HuH-7.5 (cell line): ENCODE data around the gene SIL1.
"Not testable (repeated sequence)": the region's sequence is repeated elsewhere in the genome, so short reads cannot be mapped to it uniquely, and the experiment has no call there.

Experiments
- DNase-seq: peaks from one replicate; pipeline ENCODE4 v3.0.0; 2011; ENCODE audit warnings: low spot score

Gene SIL1

DNA sequence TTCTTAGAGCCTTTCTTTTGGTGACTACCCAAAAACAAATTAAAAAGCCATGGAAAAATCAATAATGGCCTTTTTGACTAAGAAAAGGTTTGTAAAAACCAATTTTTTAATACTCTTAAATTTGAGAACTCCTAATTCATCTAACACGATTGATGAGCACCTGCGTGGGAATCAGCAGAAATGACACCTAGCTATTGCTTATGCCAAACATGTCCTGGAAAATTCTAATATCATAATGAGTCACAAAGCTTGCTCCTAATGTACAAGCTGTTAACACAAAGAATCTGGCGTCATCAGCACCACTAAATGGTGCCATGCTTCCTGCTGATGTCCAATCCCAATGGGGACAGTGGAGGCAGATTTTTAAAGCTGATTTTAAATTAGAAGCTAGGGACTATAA lies 176.8 kb downstream of the SIL1 start:
- DNase-seq, result no peak

DNA sequence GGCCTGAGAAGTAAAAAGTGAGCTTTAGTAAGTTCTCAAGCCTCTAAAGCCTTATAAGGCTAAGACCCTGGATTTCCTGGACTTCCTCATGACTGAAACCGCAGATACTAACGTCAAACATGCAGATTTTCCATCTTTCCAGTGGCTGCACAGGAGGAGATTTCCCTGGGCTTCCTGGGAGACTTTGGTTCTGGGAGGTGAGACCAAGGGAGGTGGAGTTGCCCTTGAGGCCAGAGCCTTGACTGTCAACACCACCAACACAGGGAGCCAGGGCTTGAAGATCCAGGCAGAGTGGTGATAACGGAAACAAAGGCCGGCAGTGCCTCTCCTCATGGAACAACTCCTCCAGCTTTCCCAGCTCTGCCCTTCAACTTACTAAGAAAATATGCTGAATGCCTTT lies 178.3 kb downstream of the SIL1 start:
- no peak for DNase-seq

- no peak for DNase-seq
Observed at GRCh38 chr5:139019211-139019610, 179.0 kb downstream of the SIL1 start.

DNA sequence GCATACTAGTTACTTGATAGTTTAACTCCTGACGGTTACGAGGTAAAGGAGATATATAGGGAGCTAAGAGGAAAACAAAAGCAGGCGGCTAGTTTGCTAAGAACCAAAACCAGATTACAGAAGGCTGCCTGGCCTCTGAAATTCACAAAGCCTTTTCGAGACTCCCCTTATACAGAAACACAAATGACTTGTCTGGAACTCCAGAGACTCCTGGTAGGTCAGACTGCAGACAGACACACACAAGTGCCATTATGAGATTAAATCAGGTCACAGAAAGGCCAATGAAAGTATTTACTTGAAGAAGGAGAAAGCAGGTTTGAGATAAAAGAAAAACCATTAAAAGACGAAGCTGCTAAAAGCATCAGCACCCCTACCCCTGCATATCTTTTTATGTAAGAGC lies 180.5 kb downstream of the SIL1 start:
- no peak for DNase-seq

DNA sequence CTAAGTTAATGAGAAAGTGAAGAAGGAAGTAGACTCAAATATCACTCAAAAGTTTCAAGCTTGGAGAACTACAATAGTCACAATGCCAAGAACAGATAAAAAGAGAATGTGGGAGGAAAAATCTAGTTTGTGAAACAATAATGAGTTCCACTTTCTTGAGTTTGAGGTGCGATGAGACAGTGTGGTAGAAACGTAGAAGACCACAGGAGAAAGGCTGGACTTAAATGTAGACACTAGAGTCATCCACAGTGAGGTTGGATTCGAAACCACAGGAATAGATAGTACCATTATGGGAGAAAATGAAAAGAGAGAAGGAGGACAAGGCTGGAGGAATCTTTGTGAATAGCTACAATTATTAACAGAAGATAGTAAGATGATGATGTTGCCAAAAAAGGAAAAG lies 182.0 kb downstream of the SIL1 start:
- DNase-seq, result no peak

DNA sequence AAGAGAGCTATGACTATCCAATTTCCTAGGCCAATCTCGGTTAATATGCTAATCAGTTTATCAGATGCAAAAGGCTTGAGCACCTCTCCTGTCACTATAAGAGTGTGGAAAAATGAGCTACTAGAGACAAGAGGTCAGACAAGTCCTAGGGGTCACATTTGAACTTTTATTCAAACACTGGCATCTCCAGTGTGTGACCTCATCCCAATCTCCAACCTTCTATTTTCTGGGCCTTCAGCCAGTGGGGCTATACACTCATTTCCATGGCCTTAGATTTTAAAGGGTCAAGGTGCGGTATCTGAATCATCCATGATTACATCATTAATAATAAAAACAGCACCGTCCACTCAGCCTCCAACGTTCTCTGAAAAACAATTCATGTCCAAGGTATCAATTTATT lies 183.4 kb downstream of the SIL1 start:
- DNase-seq, result no peak

- no peak for DNase-seq
Observed at GRCh38 chr5:139012176-139012575, 186.0 kb downstream of the SIL1 start.

DNA sequence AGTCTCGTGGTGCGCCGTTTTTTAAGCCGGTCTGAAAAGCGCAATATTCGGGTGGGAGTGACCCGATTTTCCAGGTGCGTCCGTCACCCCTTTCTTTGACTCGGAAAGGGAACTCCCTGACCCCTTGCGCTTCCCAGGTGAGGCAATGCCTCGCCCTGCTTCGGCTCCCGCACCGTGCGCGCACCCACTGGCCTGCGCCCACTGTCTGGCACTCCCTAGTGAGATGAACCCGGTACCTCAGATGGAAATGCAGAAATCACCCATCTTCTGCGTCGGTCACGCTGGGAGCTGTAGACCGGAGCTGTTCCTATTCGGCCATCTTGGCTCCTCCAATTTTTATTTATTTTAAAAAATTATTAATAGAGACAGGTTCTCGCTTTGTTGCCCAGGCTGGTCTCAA lies 187.0 kb downstream of the SIL1 start:
- DNase-seq, result not testable (repeated sequence)

DNA sequence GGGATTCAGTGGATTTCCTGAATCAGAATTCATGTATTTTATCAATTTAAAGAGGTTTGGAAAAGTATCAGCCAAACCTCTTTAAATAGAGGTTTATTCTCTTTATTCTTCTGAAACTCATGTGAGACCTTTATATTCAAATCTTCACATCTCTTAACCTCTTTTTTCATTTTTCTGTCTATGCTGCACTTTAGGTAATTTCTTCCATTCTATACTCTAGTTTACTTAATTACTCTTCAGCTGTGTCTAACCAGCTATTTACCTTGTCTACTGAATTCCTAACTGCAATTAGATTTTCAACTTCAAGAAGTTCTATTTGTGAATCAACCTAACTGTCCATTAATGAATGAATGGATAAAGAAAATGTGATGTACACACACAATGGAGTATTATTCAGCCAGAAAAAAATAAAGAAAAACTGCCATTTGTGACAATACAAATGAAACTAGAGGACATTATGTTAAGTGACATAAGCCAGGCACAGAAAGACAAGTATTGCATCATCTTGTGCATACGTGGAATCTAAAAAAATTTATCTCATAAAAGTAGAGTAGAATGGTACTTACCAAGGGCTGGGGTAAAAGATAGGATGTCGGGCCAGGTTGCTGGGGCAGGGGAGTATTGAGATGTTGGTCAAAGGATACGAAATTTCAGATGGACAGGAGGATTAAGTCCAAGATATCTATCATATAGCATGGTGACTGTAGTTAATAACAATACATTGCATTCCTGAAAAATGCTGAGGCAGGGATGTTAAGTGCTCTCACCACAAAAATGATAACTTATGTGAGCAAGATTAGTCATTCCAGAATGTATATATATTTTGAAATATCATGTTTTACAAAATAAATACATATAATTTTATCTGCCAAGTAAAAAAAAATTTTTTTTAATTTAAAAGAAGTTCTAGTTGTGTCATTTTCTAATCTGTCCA lies 193.5 kb downstream of the SIL1 start:
- no peak for DNase-seq

GRCh38 chr5:138999674-139000073 lies 198.5 kb downstream of the SIL1 start:
- DNase-seq, result no peak

- DNase-seq, result no peak
Observed at GRCh38 chr5:138998521-138998920, 199.6 kb downstream of the SIL1 start.

DNA sequence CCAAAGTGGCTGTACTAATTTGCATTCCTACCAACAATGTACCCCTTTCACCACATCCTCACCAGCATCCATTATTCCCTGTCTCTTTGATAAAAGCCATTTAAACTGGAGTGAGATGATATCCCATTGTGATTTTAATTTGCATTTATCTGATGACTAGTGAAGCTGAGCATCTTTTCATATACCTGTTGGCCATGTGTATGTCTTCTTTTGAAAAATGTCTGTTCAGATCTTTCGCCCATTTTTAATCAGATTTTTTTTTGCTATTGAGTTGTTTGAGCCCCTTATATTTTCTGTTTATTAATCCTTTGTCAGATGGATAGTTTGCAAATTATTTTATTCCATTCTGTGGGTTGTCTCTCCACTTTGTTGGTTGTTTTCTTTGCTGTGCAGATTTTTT lies 202.0 kb downstream of the SIL1 start:
- DNase-seq, result no peak

GRCh38 chr5:138990986-138991590 lies 207.1 kb downstream of the SIL1 start:
- DNase-seq, result no peak

GRCh38 chr5:138989720-138990119 lies 208.4 kb downstream of the SIL1 start:
- no peak for DNase-seq

GRCh38 chr5:138986186-138986800 lies 211.9 kb downstream of the SIL1 start:
- no peak for DNase-seq

DNA sequence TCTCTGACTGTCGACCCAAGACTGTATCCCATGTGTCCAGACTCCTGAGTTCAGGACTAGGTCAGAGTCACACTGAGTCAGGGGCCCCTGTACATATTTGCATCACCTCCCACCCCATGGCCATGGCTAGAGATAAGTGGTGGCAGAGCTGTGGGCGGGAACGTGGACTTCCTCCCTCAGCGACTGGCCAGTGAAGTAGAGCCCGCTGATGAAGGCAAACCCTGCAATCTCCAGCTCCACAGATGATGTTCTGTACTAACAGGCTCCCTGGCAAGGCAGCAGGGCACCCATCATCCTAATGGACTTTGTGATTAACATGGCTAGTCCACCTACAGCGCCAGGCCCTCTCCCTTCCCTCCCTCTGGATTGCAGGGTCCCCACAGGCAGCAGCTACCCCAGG lies 212.5 kb downstream of the SIL1 start:
- no peak for DNase-seq

DNA sequence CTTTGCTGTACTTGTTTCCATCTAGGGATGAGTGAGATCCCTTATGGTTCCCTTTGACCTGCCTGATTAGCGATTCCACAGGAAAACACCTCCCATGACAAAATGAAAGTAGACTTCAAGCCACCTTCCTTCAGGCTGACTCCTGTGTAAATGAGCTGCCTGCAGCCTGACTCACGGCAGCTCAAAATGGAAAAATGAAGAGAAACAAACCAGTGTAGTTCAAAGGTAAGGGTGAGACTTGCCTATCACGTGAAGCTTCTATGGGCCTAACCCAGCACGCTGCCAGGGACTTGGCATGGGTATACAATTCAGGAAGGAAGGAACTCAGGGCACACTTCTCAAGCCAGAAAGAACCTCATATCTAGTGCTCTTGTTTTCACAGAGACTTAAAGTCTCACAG lies 212.9 kb downstream of the SIL1 start:
- DNase-seq, result no peak

GRCh38 chr5:138983984-138984383 lies 214.2 kb downstream of the SIL1 start:
- DNase-seq, result no peak

DNA sequence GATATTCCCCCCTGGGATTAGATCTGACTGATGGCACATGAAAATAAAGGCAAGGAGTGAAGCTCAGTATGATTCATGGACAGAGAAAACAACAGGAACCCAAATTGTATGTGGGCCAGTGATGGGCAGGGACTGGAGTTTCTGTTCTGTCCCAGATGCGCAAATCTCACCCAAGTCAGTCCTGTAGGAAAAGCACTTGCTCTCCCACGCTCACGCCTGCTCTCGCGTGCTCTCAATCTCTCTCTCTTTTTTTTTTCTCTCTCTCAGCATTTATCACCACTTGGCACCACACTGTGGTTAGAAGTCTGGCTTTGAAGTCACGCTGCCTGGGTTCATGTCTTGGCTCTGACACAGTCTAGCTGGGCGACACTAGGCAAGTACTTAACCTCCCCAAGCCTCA lies 216.6 kb downstream of the SIL1 start:
- no peak for DNase-seq

DNA sequence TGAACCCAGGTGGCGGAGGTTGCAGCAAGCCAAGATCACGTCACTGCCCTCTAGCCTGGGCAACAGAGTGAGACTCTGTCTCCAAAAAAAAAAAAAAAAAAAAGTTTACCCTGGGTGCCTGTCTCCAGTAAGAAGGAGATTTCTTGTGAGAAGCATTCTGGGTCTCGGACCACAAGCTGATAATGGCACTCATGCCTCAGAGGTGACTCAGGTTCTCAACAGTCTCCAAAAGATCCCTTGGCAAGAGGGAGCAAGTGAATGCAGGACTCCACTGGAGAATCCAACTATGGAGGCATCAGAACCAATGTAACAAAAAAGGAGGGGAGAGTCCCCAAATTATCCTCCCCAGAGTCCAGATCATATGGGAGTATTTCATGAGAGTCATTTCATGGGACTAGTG lies 217.0 kb downstream of the SIL1 start:
- no peak for DNase-seq

- no peak for DNase-seq
Observed at GRCh38 chr5:138980441-138980840, 217.7 kb downstream of the SIL1 start.

GRCh38 chr5:138979684-138980280 lies 218.4 kb downstream of the SIL1 start:
- DNase-seq, result no peak

- no peak for DNase-seq
Observed at GRCh38 chr5:138978581-138978980, 219.6 kb downstream of the SIL1 start.
